Stimulated activated CD4-positive, alpha-beta T cell treated with anti-CD3 and anti-CD28 coated beads, Interleukin-1b, Interleukin-23, amount 100 ng/mL, for 48 hours (primary cell): ENCODE measurements around the gene F2R.
"Not testable (repeated sequence)": the region's sequence is repeated elsewhere in the genome, so short reads cannot be mapped to it uniquely, and the experiment has no call there.

Experiments used
- DNase-seq: peaks from one replicate; pipeline ENCODE4 v3.0.0-alpha.2; 2020

The F2R gene

DNA sequence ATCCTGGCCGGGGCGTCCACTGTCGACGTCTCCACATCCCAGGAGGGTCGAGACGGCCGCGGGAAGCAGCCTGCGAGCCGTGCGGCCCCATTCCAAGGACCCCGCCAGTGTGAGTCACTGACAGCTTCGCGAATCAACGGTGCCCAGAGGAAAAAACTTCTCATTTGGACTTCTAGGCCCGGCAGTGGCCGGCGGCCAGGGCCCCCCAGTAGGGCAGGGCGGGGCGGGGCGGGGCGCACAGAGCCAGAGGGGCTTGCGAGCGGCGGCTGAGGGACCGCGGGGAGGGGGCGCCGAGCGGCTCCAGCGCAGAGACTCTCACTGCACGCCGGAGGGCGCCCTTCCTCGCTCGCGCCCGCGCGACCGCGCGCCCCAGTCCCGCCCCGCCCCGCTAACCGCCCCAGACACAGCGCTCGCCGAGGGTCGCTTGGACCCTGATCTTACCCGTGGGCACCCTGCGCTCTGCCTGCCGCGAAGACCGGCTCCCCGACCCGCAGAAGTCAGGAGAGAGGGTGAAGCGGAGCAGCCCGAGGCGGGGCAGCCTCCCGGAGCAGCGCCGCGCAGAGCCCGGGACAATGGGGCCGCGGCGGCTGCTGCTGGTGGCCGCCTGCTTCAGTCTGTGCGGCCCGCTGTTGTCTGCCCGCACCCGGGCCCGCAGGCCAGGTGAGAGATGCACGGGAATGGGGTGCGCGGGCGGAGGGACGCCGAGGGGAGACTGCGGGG, at the start of gene F2R:
F2R (plus strand) TSS at position 391 of the 720 bp plus-strand sequence; CDS start at position 573, 182 bp downstream.
- DNase-seq, result peak; percentile 19

DNA sequence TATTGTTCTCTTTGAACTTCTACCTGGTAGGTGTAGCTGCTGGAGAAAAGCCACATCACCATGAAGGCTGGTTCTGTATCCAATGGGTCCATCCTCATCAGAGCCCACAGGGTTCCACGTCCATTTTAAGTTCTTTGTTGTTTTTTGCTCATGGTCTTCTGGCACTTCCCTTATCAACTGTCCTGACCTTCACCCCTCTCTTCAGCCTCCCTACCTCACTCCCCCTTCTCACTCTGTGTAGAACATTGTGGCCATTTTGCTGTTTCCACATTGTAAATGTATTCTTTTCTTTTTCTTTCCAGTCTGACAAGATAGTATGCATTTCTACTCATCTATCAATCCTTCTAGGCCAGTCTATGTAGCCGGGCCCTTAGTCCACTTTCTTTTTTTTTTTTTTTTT, 48.4 kb upstream of the F2R start:
- no peak for DNase-seq

- DNase-seq, result no peak
Measured at GRCh38 chr5:76669245-76669644, 46.7 kb upstream of the F2R start.

- no peak for DNase-seq
Measured at GRCh38 chr5:76670508-76670907, 45.4 kb upstream of the F2R start.

DNA sequence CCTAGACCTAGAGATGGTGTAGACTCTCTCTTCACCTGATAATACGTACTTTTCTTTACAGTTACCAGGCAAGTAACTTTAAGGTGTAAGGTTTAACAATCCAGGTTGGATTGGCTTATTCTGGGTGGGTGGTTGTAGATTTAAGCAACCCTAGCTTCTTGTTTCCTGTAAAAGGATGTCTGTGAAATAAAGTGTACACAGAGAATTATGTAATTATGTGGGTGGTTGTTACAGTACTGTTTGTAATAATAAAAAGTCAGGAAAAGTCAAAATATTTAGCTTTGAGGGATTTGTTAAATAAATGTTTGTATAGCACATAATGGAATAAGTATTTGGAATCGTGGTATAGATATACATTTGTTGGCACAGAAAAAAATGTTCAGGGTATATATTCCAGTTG, 43.7 kb upstream of the F2R start:
- DNase-seq, result no peak

DNA sequence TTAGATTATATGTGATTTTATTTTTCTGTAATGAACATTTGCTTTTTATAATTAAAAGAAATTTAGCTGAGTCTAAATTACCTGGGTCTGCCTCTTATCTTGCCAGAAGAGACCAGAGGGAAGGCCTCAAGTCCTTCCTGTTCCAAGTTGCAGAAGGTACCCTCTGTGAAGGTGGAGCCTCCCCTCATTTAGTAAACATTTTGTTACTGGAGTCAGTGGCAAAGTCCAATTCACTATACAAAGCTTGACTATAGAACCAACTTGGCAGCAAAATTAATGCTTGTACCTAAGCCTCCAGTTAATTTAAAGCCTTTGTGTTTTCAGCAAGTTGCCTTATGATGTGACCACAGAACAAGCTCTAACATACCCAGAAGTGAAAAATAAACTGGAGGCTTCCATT, 42.8 kb upstream of the F2R start:
- DNase-seq, result no peak

DNA sequence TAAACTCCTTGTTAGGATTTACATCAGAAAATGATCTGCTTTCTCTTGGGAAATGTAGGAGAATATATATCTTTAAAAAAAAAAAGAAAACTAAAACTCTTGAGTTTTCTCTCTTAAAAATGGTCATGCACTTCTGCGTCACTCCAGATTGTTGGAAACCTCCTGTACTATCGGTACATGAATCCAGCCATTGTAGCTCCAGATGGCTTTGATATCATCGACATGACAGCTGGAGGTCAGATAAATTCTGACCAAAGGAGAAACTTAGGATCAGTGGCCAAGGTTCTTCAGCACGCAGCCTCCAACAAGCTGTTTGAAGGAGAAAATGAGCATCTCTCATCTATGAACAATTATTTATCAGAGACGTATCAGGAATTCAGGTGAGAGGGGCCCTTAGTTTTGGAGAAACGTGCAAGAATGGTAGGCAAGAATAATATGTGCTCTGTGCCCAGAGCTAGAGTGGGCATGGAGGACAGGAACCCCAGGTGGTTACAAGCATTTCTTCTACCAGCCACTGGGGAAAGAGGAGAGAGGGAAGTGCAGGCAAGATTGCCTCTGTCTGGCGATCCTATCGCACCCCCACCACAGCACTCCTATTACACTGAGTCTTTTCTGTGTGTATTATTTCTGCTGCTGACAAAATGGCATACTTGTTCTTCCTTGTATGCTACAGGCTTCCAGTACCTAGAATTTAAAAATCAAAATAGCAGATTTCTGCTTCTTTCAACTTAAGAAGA, 41.4 kb upstream of the F2R start:
- DNase-seq, result no peak

GRCh38 chr5:76675364-76675763, 40.6 kb upstream of the F2R start:
- DNase-seq, result no peak

DNA sequence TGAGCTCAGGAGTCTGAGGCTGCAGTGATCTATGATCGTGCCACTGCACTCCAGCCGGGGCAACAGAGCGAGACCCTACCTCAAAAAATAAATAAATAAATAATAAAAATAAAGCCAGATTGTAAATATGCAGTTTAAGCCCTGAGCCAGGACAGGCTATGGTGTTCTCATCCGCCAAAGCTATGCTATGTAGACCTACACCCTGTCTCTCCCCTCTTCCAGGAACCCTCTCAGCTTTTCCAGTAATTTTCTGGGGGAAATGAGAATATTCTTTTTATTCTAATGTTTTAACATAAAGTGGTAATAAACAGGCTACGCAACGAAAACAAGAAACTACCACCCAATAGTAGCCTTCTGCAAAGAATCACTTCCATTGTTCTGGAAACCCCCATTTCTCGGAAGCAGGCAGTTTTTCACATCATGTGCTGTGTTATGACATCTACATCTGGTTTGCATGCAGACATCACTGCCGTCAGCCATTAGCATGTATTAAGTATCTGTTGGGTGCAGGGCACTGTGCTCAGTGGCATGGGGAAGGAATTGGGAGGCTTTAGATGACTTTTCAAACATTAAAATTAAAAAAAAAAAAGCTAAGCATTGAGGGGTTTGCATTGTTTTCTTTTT, 38.0 kb upstream of the F2R start:
- DNase-seq, result no peak

DNA sequence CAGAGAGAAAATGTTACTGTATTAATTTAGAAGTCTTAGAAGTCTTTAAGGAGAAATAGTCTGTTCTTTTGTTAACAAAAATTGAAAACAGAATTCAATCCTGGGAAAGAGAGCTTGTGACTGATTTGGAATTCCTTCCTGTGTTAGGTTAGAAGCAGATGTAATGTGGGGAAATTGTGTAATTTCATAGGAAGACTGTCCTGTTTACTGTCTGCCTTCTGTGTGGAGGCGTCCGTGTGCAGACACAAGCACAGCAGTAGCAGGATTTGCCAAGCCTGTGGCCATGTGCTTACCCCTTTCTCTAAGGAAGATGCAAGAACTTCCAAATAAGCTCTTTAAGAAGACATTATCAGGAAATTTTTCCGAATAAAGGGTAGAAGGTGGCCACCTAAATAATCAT, 36.7 kb upstream of the F2R start:
- no peak for DNase-seq

GRCh38 chr5:76680826-76681225, 35.1 kb upstream of the F2R start:
- not testable (repeated sequence) for DNase-seq

- no peak for DNase-seq
Measured at GRCh38 chr5:76681287-76681686, 34.6 kb upstream of the F2R start.

- no peak for DNase-seq
Measured at GRCh38 chr5:76682387-76682786, 33.5 kb upstream of the F2R start.

DNA sequence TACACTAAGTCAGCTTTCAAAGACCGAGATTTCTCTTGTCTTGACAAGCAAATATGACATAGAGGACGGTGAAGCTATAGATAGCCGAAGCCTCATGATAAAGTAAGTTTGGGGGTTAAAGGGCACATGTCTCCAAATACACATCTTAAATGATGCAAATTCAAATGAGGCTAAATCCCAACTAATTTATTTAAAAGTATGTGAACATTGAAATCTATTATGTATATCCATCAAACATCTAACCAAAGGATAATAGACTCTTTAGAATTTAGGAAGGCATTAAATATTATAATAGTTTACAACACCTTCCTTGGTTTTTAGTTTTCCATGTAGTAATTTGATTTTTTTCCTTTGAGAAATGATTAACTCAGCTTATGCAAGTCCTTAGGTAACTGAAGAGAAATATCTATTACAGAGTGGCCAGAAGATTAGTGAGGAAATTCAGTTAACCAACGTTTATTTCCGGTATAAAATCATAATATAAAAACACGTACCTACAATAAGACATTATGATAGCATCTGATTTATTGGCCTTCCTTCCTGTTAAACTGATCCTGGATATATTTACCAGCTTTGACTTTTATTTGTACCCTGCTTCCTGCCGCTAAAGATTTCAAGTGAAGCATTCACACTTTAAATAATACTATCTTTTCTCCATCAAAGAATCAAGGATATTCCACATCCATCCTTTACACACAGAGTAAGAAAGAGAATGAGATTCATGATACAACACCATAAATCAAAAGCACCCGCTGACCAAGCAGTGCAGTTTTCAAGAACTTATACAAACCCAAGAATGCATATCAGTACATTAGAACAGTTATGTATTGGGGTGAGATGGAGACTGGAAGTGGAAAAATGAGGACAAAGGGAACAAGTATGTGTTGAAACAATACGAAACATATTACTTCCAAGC, 31.9 kb upstream of the F2R start:
- no peak for DNase-seq

DNA sequence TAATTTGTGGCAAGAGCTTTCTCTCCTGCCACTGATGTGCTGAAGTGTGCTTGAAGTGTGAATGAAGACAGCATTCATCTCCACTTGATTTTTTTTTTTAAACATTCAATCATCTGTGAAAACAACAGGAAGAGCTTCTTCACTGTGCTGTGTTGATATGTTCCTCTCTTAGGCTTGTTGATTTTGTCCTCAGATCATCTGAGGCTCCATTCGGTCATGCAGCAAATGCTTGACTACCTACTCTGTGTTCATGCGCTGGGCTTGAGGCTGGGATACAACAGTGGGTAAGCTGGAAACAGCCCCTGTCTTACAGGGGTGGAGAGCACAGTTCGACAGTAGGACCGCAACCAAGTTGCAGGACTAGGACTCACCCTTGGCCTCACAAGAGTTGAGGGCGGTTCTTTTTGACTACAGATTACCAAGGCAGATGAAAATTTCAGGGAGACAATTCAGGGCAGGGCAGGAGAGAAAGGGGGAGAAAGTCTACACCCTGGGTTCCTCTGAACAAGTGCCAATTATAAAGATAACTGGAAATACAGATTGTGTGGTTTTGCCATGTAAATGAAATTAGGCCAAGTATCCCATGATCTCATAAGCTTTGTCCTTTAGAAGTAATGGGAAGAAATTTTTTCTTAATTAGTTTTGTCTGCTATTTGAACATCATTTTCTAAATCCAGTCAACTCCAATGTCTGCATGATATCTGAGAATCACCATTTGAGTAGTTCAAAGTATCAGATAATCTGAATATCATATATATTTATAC, 31.0 kb upstream of the F2R start:
- no peak for DNase-seq

DNA sequence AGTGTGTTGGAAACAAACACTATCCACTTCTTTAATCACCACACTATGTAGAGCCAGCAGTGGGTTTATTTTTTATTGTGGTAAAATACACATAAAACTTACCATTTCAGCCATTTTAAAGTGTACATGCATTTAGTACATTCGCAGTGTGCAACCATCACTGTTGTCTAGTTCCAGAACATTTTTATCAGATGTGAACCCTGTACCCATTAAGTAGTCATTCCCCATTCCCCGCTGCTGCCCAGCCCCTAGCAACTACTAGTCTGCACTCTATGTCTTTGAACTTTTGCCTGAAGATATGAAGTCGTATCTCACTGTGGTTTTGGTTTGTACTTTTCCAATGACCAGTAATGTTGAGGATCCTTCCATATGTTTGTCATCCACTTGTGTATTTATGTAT, 30.2 kb upstream of the F2R start:
- no peak for DNase-seq

- no peak for DNase-seq
Measured at GRCh38 chr5:76688212-76688611, 27.7 kb upstream of the F2R start.

GRCh38 chr5:76688836-76689235, 27.1 kb upstream of the F2R start:
- DNase-seq, result no peak

DNA sequence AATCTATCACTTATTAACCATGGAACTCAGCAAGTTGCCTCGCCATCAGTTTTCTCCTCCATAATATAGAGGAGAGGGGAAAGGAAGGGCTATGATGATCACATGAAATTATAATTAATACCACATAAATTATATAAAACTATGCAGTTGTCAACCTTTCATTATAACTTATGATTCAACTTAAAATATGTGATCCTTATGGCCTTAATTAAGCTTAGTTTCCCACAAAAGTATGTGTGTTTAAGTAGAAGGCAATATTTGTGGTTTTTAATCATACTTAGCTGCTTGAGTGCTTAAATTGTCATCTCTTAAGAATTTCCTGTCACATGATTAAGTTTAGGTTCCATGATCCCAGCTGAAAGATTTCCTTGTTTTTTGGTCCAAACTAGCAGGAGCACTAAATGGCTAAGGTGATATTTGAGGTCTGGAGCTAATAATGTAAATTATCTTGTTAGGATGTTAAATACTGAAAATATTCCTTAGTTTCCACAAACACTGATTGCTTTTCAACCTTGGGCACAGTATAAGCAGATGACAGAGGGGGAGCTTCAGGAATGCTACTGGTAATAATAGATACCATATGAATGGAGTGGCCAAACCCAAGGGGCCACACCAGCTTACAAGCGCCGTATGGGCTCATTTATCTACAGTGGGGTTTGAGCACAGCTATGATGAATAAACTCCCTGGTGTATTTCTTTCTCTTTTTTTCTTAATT, 26.4 kb upstream of the F2R start:
- DNase-seq, result no peak

GRCh38 chr5:76690037-76690679, 25.8 kb upstream of the F2R start:
- DNase-seq, result no peak
